Measurements from ENCODE around the gene PLAC9. TPM values are rescaled to one million over a fixed set of nuclear protein-coding genes. Genes with fewer than 3 reads are reported as not detected.
"Not testable (repeated sequence)": the region's sequence is repeated elsewhere in the genome, so short reads cannot be mapped to it uniquely, and the experiment has no call there.

The PLAC9 gene, protein sequence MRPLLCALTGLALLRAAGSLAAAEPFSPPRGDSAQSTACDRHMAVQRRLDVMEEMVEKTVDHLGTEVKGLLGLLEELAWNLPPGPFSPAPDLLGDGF
- total RNA-seq (not detected), polyA plus RNA-seq (not detected), total RNA-seq (not detected)

DNA sequence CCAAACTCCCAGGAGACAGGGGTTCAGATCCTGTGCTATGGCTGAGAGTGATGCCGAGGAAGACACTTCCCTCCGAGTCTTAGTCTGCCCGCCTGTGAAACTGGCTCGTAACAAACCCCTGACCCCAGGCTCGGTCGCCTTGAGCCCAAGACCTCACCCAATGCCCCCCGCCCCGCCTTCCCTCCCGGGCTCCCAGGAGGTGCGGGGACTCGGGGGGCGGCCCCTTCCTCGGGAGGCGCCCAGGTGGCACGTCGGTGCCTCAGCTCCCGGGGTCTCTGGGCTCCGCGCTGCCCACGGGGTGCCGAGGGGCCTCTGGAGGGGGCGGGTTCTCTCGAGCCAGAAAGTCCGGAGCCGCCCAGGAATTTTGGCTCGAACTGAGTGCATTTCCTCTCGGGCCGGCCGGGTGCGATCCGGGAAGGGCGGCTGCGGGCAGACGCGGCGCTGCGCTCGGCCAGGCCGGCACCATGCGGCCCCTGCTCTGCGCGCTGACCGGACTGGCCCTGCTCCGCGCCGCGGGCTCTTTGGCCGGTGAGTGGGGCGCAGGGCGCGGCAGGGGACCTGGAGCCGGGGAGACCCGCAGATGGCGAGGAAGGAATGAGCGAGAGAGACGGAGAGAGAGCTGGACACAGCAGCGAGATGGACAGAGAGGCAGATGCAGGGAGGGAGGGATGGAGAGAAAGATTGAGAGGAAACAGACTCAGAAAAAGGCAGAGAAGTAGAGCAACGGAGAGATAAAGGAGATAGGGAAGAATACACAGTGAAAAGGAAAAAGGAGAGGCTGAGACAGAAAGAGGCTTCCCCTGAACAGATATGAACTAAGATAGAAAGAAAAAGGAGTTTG lies at the start of gene PLAC9:
PLAC9 (plus strand) TSS at position 432 of the 841 bp plus-strand sequence; CDS start at position 465, 33 bp downstream.
- ATAC-seq (no peak), DNase-seq (no peak)
- Mint-ChIP-seq H3K4me1 (peaks cover 0 to 7% (median 5%) of the 10 kb centered on the region in 7 donors), H3K9me3 (no peaks in the 10 kb centered on the region), H3K27ac (peak within 1 kb of the TSS in 1 of 9 donors; percentile 23), H3K27me3 (peaks cover 27 to 45% (median 33%) of the 10 kb centered on the region in 5 donors), H3K36me3 (no peaks in the 10 kb centered on the region), H3K4me3 (peak within 1 kb of the TSS in 7 of 10 donors; percentile 2 to 57 (median 31))
- Histone ChIP-seq H3K36me3 (ENCODE audit: control insufficient read depth in 2 of 3, insufficient read depth in 3 of 3, low read length in 3 of 3) (no peaks in the 10 kb centered on the region), H3K9me3 (ENCODE audit: control insufficient read depth in 2 of 3, low read length in 3 of 3) (no peaks in the 10 kb centered on the region), H3K27me3 (ENCODE audit: control insufficient read depth in 2 of 2, insufficient read depth in 2 of 2, low read length in 2 of 2) (peaks cover 0 to 3% of the 10 kb centered on the region in 2 donors), H3K4me3 (ENCODE audit: low read length) (no peak within 1 kb of the TSS), H3K4me1 (ENCODE audit: control insufficient read depth in 2 of 2, insufficient read depth in 2 of 2, low read length in 2 of 2) (no peaks in the 10 kb centered on the region), H3K27ac (ENCODE audit: low read depth, low read length) (no peak within 1 kb of the TSS)
- POLR2A ChIA-PET = no interaction called here
- CTCF ChIA-PET = interaction anchor here (0.7 kb wide), 1 partner anchor 647 kb away, joined by 3 read pairs; no protein-coding TSS in a partner anchor
- intact Hi-C loops (cut with micrococcal nuclease) = no loop called here

GRCh38 chr10:80090121-80090520 lies 42.4 kb upstream of the PLAC9 start:
- Mint-ChIP-seq H3K4me1 (peaks cover 0 to 3% (median 0%) of the 10 kb centered on the region in 7 donors), H3K4me3 (no peak overlapping the region), H3K27me3 (no peaks in the 10 kb centered on the region), H3K9me3 (no peaks in the 10 kb centered on the region), H3K36me3 (peaks cover 0 to 21% (median 10%) of the 10 kb centered on the region in 5 donors), H3K27ac (peak overlapping the region in 3 of 9 donors; percentile 22 to 69 (median 42))
- DNase-seq = no peak
- ChIA-PET POLR2A (no interaction called here), CTCF (interaction anchor here (0.6 to 0.7 kb wide), 2 partner anchors 28 to 311 kb away, joined by 3 read pairs; no protein-coding TSS in a partner anchor)
- Histone ChIP-seq H3K27ac (ENCODE audit: low read depth, low read length) (no peak overlapping the region), H3K36me3 (ENCODE audit: control insufficient read depth in 2 of 3, insufficient read depth in 3 of 3, low read length in 3 of 3) (peaks cover 0 to 8% (median 0%) of the 10 kb centered on the region in 3 experiments), H3K9me3 (ENCODE audit: control insufficient read depth in 2 of 3, low read length in 3 of 3) (no peaks in the 10 kb centered on the region), H3K27me3 (ENCODE audit: control insufficient read depth in 2 of 2, insufficient read depth in 2 of 2, low read length in 2 of 2) (no peaks in the 10 kb centered on the region), H3K4me3 (ENCODE audit: low read length) (no peak overlapping the region), H3K4me1 (ENCODE audit: control insufficient read depth in 2 of 2, insufficient read depth in 2 of 2, low read length in 2 of 2) (no peaks in the 10 kb centered on the region)
- intact Hi-C loops (cut with micrococcal nuclease) = no loop called here
- peak; percentile 37 for ATAC-seq

GRCh38 chr10:80094231-80094630 lies 38.3 kb upstream of the PLAC9 start:
- H3K4me1 Mint-ChIP-seq = peaks cover 0 to 3% (median 0%) of the 10 kb centered on the region in 7 donors
- ChIA-PET CTCF (no interaction called here), POLR2A (no interaction called here)
- no peak overlapping the region for H3K4me3 ChIP-seq (ENCODE audit: low read length)
- H3K27ac ChIP-seq (ENCODE audit: low read depth, low read length) = no peak overlapping the region
- H3K9me3 Mint-ChIP-seq = peaks cover 0 to 5% (median 0%) of the 10 kb centered on the region in 11 donors
- H3K36me3 Mint-ChIP-seq = peaks cover 0 to 17% (median 5%) of the 10 kb centered on the region in 5 donors
- H3K27ac Mint-ChIP-seq = no peak overlapping the region
- ATAC-seq = no peak
- no peaks in the 10 kb centered on the region for H3K4me1 ChIP-seq (ENCODE audit: control insufficient read depth in 2 of 2, insufficient read depth in 2 of 2, low read length in 2 of 2)
- no peaks in the 10 kb centered on the region for H3K9me3 ChIP-seq (ENCODE audit: control insufficient read depth in 2 of 3, low read length in 3 of 3)
- DNase-seq = no peak
- peaks cover 0 to 9% (median 1%) of the 10 kb centered on the region in 5 donors for H3K27me3 Mint-ChIP-seq
- H3K27me3 ChIP-seq (ENCODE audit: control insufficient read depth in 2 of 2, insufficient read depth in 2 of 2, low read length in 2 of 2) = no peaks in the 10 kb centered on the region
- H3K4me3 Mint-ChIP-seq = no peak overlapping the region
- intact Hi-C loops (cut with micrococcal nuclease) = no loop called here
- H3K36me3 ChIP-seq (ENCODE audit: control insufficient read depth in 2 of 3, insufficient read depth in 3 of 3, low read length in 3 of 3) = peaks cover 0 to 8% (median 0%) of the 10 kb centered on the region in 3 experiments

DNA sequence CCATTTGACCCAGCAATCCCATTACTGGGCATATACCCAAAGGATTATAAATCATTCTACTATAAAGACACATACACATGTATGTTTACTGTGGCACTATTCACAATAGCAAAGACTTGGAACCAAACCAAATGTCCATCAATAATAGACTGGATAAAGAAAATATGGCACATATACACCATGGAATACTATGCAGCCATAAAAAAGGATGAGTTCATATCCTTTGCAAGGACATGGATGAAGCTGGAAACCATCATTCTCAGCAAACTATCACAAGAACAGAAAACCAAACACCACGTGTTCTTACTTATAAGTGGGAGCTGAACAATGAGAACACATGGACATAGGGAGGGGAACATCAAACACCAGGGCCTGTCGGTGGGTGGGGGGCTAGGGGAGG lies 34.3 kb upstream of the PLAC9 start:
- ATAC-seq; H3K27ac ChIP-seq (ENCODE audit: low read depth, low read length); CTCF ChIA-PET; H3K4me1 ChIP-seq (ENCODE audit: control insufficient read depth in 2 of 2, insufficient read depth in 2 of 2, low read length in 2 of 2); H3K4me3 Mint-ChIP-seq; H3K9me3 ChIP-seq (ENCODE audit: control insufficient read depth in 2 of 3, low read length in 3 of 3); H3K27me3 ChIP-seq (ENCODE audit: control insufficient read depth in 2 of 2, insufficient read depth in 2 of 2, low read length in 2 of 2); intact Hi-C loops (cut with micrococcal nuclease); H3K4me3 ChIP-seq (ENCODE audit: low read length); H3K4me1 Mint-ChIP-seq; H3K9me3 Mint-ChIP-seq; H3K36me3 ChIP-seq (ENCODE audit: control insufficient read depth in 2 of 3, insufficient read depth in 3 of 3, low read length in 3 of 3); H3K36me3 Mint-ChIP-seq; POLR2A ChIA-PET; DNase-seq; H3K27ac Mint-ChIP-seq: not testable (repeated sequence)
- H3K27me3 Mint-ChIP-seq = peaks cover 0 to 12% (median 3%) of the 10 kb centered on the region in 5 donors

- DNase-seq; ATAC-seq; H3K9me3 ChIP-seq (ENCODE audit: control insufficient read depth in 2 of 3, low read length in 3 of 3); POLR2A ChIA-PET; H3K4me3 ChIP-seq (ENCODE audit: low read length); CTCF ChIA-PET; H3K4me1 ChIP-seq (ENCODE audit: control insufficient read depth in 2 of 2, insufficient read depth in 2 of 2, low read length in 2 of 2); intact Hi-C loops (cut with micrococcal nuclease); H3K9me3 Mint-ChIP-seq; H3K36me3 ChIP-seq (ENCODE audit: control insufficient read depth in 2 of 3, insufficient read depth in 3 of 3, low read length in 3 of 3); H3K36me3 Mint-ChIP-seq; H3K4me3 Mint-ChIP-seq; H3K27ac Mint-ChIP-seq; H3K27ac ChIP-seq (ENCODE audit: low read depth, low read length); H3K27me3 ChIP-seq (ENCODE audit: control insufficient read depth in 2 of 2, insufficient read depth in 2 of 2, low read length in 2 of 2): not testable (repeated sequence)
- Mint-ChIP-seq H3K27me3 (peaks cover 0 to 12% (median 3%) of the 10 kb centered on the region in 5 donors), H3K4me1 (peaks cover 0 to 12% (median 8%) of the 10 kb centered on the region in 7 donors)
These were observed 33.2 kb upstream of the PLAC9 start for GRCh38 chr10:80099295-80099694.

GRCh38 chr10:80100116-80100515 lies 32.4 kb upstream of the PLAC9 start:
- Mint-ChIP-seq H3K9me3 (peaks cover 0 to 5% (median 0%) of the 10 kb centered on the region in 11 donors), H3K36me3 (peaks cover 0 to 9% (median 0%) of the 10 kb centered on the region in 5 donors), H3K4me3 (no peak overlapping the region), H3K27me3 (peaks cover 0 to 12% (median 3%) of the 10 kb centered on the region in 5 donors), H3K4me1 (peaks cover 0 to 18% (median 13%) of the 10 kb centered on the region in 7 donors), H3K27ac (no peak overlapping the region)
- no peaks in the 10 kb centered on the region for H3K9me3 ChIP-seq (ENCODE audit: control insufficient read depth in 2 of 3, low read length in 3 of 3)
- no peak for DNase-seq
- no peaks in the 10 kb centered on the region for H3K27me3 ChIP-seq (ENCODE audit: control insufficient read depth in 2 of 2, insufficient read depth in 2 of 2, low read length in 2 of 2)
- no peaks in the 10 kb centered on the region for H3K36me3 ChIP-seq (ENCODE audit: control insufficient read depth in 2 of 3, insufficient read depth in 3 of 3, low read length in 3 of 3)
- no peak overlapping the region for H3K4me3 ChIP-seq (ENCODE audit: low read length)
- ChIA-PET CTCF (no interaction called here), POLR2A (no interaction called here)
- H3K4me1 ChIP-seq (ENCODE audit: control insufficient read depth in 2 of 2, insufficient read depth in 2 of 2, low read length in 2 of 2) = peaks cover 0 to 5% of the 10 kb centered on the region in 2 donors
- intact Hi-C loops (cut with micrococcal nuclease) = no loop called here
- ATAC-seq = no peak
- no peak overlapping the region for H3K27ac ChIP-seq (ENCODE audit: low read depth, low read length)
